Measurements from ENCODE around the gene RMND5A.

Gene RMND5A

GRCh38 chr2:86764661-86765309, 44.7 kb downstream of the RMND5A start:
- no peak for DNase-seq (ENCODE audit: low read depth in 2 of 2, low spot score in 1 of 2)

DNA sequence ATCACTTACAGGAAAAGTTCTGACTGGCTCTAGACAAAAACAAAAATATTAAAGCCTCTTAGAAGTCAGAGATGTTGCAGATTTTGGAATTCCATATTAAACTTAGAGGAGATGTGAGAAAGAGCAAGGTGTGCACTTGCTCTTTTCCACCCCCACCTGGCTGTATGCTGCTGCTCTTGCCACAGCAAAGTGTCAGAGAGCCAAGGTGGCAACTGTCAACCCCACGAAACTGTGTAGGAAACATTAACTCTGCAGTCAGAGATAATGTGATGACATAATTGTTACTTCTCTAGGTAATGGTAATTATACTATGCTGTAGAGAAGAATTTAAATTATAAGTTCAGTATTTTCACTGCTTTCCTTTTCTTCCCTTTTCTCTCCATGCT, 45.2 kb downstream of the RMND5A start:
- no peak for DNase-seq (ENCODE audit: low read depth in 2 of 2, low spot score in 1 of 2)

DNA sequence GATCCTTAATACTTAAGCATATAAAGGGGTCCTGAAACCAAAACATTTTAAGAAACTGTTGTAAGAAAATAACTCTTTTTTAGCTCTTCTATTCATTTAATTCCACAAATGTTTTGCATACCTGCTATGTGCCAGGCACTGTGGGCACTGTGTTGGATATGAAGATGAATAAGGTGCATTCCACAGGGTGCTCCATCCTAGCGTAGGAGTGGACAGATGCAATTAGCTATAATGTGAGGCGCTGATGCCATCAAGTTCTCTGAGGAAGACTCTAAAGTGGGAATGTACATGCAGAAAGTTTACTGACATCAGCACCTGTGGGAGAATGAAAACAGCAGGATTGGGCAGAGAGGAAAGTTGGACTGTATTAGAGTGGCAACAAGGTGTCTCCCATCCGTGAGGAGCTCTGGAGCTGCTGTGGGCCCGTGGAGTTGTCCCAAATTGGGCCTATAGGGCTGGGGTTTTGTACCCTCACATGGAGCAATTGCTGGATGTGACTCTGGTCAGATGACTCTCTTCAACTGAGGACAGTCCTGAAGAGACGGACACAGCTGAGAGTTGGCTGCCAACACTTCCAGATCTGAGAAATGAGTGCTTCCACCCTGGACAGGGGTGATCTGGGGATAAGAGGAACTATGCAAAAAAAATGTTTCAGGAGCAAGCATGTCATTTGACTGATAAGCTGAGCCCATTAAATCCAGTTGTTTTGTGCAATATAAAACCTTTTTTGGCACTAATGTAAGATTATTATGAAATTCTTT, 48.3 kb downstream of the RMND5A start:
- DNase-seq (ENCODE audit: low read depth in 2 of 2, low spot score in 1 of 2): no peak

GRCh38 chr2:86769838-86770237, 49.7 kb downstream of the RMND5A start:
- DNase-seq (ENCODE audit: low read depth in 2 of 2, low spot score in 1 of 2): no peak

DNA sequence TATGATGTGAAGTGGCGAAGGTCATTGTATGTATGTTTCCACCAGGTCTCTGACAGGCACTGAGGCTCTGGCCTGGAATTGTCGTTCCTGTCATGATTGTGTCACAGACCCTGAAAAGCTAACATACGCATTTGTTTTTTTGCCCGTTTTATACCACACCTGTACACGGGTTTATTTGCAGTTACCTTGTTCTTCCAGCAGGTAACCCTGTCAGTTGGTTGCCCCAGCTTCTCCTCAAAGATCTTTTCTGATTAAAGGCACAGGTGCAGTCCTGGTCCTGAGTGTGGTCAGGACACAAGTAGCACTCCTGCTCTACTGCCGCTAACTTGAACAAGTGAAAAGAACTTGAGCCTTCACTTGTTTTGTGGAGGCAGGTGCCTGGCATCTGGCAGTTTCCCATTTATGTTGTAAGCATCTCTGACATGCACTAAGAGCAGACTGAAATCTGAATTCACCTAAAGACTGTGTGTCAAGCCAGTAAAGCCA, 50.8 kb downstream of the RMND5A start:
- no peak for DNase-seq (ENCODE audit: low read depth in 2 of 2, low spot score in 1 of 2)

DNA sequence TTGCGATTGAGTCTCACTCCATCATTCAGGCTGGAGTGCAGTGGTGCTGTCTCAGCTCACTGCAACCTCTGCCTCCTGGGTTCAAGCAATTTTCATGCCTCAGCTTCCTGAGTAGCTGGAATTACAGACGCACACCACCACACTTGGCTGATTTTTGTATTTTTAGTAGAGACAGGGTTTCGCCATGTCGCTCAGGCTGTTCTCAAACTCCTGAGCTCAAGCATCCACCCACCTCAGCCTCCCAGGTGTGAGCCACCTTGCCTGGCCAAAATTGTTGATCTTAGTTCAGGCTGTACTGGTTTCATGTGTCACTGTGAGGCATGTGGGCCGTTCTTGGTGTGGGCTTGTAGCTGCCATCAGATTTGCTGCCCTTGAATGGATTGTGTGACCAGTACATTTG, 52.5 kb downstream of the RMND5A start:
- no peak for DNase-seq (ENCODE audit: low read depth in 2 of 2, low spot score in 1 of 2)

DNA sequence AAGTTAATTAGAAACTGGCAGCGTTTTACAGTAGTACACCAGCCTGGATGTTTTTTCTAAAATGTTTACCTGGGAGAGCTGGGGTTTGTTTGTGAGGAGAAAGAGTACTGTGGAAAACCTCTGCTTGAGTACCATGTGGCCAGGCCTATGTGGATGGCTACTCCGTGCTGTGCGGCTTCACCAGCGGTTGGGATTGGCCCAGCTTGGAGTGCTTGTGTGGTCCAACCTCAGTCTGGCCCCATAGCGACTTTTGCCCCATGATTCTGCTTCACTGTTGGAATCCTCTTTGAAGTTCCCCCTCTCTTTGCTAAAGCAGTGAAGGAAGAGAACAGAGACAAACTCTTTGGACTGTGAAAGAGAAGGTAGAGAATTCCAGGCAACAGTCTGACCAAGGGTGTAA, 54.8 kb downstream of the RMND5A start:
- DNase-seq (ENCODE audit: low read depth in 2 of 2, low spot score in 1 of 2): no peak

GRCh38 chr2:86775338-86775737, 55.2 kb downstream of the RMND5A start:
- no peak for DNase-seq (ENCODE audit: low read depth in 2 of 2, low spot score in 1 of 2)

DNA sequence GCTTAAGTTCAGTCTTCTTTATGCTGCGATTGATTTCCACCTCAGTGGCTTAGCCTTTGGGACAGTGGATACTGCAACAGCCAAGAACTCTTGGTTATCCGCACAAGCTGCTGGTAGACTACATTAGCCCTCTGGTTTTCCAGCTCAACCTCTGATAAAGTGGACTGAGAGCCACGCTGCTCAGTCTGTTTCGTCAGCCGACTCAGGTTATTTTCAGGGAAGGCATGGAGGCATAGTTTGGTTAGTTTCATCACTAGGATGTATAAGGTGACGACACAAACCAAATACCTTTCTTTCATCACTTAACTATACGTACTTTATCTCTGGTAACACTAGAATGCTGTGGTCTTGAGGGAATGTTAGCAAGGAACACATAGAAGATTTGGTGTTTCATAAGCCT, 56.4 kb downstream of the RMND5A start:
- no peak for DNase-seq (ENCODE audit: low read depth in 2 of 2, low spot score in 1 of 2)

GRCh38 chr2:86778957-86779356, 58.9 kb downstream of the RMND5A start:
- DNase-seq (ENCODE audit: low read depth in 2 of 2, low spot score in 1 of 2): no peak

- DNase-seq (ENCODE audit: low read depth in 2 of 2, low spot score in 1 of 2): no peak
These were observed 59.9 kb downstream of the RMND5A start for GRCh38 chr2:86779971-86780370.

GRCh38 chr2:86781363-86781762, 61.3 kb downstream of the RMND5A start:
- DNase-seq (ENCODE audit: low read depth in 2 of 2, low spot score in 1 of 2): no peak

- no peak for DNase-seq (ENCODE audit: low read depth in 2 of 2, low spot score in 1 of 2)
These were observed 62.7 kb downstream of the RMND5A start for GRCh38 chr2:86782748-86783147.

GRCh38 chr2:86783615-86784339, 63.7 kb downstream of the RMND5A start:
- no peak for DNase-seq (ENCODE audit: low read depth in 2 of 2, low spot score in 1 of 2)

DNA sequence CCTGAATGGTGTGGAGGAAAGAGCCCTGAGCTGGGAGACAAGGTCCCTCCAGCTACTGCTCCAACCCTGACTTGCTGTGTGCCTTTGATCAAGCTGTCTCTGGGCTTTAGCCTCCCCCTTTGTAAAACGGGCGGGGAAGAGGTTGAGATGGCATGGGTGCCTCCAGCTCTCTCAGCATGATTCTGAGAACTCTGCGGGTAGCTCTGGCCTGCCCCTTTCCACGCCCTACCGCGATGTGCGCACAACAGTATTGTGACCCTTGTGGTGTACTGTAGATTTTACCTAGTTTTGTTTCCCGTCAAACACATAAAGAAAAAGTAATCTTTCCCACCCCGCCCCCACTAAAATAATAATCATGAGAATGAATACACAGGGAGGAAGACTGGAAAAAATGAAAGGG, 65.4 kb downstream of the RMND5A start:
- peak; percentile 52 to 66 for DNase-seq (ENCODE audit: low read depth in 2 of 2, low spot score in 1 of 2)

DNA sequence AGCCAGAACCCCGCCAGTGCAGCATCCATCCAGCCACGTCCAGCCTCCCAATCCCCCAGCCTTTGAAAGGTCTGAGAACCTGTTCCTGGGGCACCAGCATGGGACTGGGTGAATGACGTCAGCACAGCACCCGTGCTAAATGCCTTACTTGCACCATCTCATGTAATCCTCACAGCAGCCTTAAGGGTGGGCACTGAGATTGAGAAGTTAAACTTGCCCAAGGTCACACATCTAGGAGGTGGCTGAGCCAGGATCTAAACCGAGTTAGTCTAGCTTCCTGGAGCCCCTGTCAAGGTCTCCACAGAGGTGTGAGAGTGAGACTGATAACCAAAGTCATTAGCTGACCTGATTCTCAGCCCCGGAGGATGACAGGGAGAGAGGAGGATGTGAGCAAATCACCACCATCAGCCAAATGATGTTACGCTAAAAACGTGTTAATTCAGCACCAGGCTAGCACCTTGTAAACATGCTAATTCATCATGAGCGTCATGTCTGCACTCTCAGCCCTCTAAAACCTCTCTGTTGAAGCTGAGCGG, 66.0 kb downstream of the RMND5A start:
- no peak for DNase-seq (ENCODE audit: low read depth in 2 of 2, low spot score in 1 of 2)

GRCh38 chr2:86787736-86788135, 67.6 kb downstream of the RMND5A start:
- no peak for DNase-seq (ENCODE audit: low read depth in 2 of 2, low spot score in 1 of 2)

DNA sequence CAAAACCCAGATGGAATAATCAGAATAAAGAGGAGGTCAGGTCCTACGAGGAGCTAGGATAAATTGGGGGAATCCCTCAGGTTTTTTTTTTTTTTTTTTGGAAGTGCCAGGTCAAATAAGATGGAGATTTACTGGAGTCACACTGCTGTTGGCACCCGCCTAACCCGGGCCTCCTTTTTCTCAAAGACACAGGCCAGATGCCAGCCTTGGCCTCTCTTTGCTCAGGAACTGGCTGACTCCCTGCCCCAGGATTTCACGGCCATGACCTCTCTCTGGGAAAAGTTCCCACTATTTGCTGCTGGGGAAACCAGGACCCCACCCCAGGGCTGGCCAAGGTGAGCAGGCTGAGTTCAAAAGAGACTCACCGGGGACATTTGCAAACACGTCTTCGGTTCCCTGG, 68.1 kb downstream of the RMND5A start:
- no peak for DNase-seq (ENCODE audit: low read depth in 2 of 2, low spot score in 1 of 2)

GRCh38 chr2:86788881-86789686, 69.0 kb downstream of the RMND5A start:
- no peak for DNase-seq (ENCODE audit: low read depth in 2 of 2, low spot score in 1 of 2)

- DNase-seq (ENCODE audit: low read depth in 2 of 2, low spot score in 1 of 2): no peak
These were observed 69.6 kb downstream of the RMND5A start for GRCh38 chr2:86789687-86790133.

DNA sequence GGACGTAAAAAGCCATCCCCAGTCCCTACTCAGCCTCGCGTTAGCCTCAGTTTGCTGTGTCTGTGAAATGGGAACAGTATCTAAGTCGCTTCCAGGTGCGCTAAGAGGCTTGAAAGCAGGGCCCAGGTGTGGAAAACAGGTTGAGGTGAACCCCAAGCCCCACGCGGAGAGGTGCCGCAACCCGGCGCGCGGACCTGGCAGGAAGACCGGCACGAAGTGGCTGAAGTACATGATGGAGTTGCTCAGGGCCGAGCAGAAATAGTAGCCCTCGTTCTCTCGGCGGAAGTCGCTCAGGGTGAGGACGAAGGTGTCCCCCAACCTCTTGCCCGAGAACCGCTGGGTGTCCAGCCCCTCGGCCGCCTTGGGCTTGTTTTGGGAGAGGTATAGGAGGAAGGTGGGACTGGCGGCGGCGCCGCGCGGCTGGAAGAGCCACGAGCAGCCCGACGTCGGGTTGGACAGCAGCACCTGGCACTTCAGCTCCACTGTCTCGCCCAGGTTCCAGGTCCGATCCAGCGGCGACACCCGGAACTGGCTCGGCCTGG, 70.1 kb downstream of the RMND5A start:
- DNase-seq (ENCODE audit: low read depth in 2 of 2, low spot score in 1 of 2): no peak
